ENCODE results near the gene OMP.

- TF ChIP-seq CTCF (IDR thresholded peaks at IDR 0.05): no peak
- TF ChIP-seq EZH2 (IDR thresholded peaks at IDR 0.05; ENCODE audit: borderline replicate concordance, insufficient read depth, low read depth, low read length, poor library complexity, severe bottlenecking): no peak
Measured at GRCh38 chr11:77125191-77125590, 22.6 kb downstream of the OMP start.
